GM21529 (cell line): ENCODE measurements around the gene COA8.
A peak's percentile ranks its signal among the peaks of the same experiment; 100 is the strongest.
"Not testable (repeated sequence)": the region's sequence is repeated elsewhere in the genome, so short reads cannot be mapped to it uniquely, and the experiment has no call there.

Experiments used
- ATAC-seq: cut with Tn5 transposase; IDR thresholded peaks from one replicate; pipeline ENCODE4 v1.9.1; 2021; ENCODE audit not compliant: unreplicated experiment

The COA8 gene

GRCh38 chr14:103525430-103526246 lies 37.1 kb upstream of the COA8 start:
- ATAC-seq, result not testable (repeated sequence)

- ATAC-seq, result no peak
These were observed 36.4 kb upstream of the COA8 start for GRCh38 chr14:103526247-103526913.

GRCh38 chr14:103526914-103527248 lies 35.9 kb upstream of the COA8 start:
- ATAC-seq, result no peak

- peak; percentile 65 for ATAC-seq
These were observed 35.2 kb upstream of the COA8 start for GRCh38 chr14:103527408-103528145.

GRCh38 chr14:103528146-103528586 lies 34.6 kb upstream of the COA8 start:
- ATAC-seq, result no peak

- peak; percentile 39 for ATAC-seq
These were observed 34.0 kb upstream of the COA8 start, which contains the start of gene TRMT61A for GRCh38 chr14:103528587-103529382. Gene TRMT61A, plus strand, starts transcription at chr14:103529196. Its CDS starts 783 bp downstream, at chr14:103529979.

- ATAC-seq, result no peak
These were observed 33.1 kb upstream of the COA8 start for GRCh38 chr14:103529383-103530365.

GRCh38 chr14:103530390-103530789 lies 32.4 kb upstream of the COA8 start:
- no peak for ATAC-seq

- no peak for ATAC-seq
These were observed 31.9 kb upstream of the COA8 start for GRCh38 chr14:103530831-103531230.

GRCh38 chr14:103531421-103532215 lies 31.1 kb upstream of the COA8 start:
- no peak for ATAC-seq

GRCh38 chr14:103532216-103533136 lies 30.3 kb upstream of the COA8 start:
- ATAC-seq, result no peak

GRCh38 chr14:103533137-103533998 lies 29.4 kb upstream of the COA8 start:
- no peak for ATAC-seq

GRCh38 chr14:103533999-103534575 lies 28.7 kb upstream of the COA8 start:
- no peak for ATAC-seq

GRCh38 chr14:103534576-103535061 lies 28.1 kb upstream of the COA8 start:
- no peak for ATAC-seq

GRCh38 chr14:103535081-103535890 lies 27.5 kb upstream of the COA8 start:
- ATAC-seq, result no peak
